Epithelial cell of alveolus of lung (primary cell): ENCODE results near the gene EBNA1BP2. TPM values are rescaled to one million over a fixed set of nuclear protein-coding genes. Genes with fewer than 3 reads are reported as not detected.

Experiments
- total RNA-seq: library from RNA; depleted of rRNA; stranded (reverse); fragments of >200 nt; gene quantifications from 2 replicates; pipeline ENCODE4 v1.2.1, GENCODE V29; 2015

EBNA1BP2 gene, protein sequence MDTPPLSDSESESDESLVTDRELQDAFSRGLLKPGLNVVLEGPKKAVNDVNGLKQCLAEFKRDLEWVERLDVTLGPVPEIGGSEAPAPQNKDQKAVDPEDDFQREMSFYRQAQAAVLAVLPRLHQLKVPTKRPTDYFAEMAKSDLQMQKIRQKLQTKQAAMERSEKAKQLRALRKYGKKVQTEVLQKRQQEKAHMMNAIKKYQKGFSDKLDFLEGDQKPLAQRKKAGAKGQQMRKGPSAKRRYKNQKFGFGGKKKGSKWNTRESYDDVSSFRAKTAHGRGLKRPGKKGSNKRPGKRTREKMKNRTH
- 29.1 and 73.8 TPM in 2 replicates for total RNA-seq

DNA sequence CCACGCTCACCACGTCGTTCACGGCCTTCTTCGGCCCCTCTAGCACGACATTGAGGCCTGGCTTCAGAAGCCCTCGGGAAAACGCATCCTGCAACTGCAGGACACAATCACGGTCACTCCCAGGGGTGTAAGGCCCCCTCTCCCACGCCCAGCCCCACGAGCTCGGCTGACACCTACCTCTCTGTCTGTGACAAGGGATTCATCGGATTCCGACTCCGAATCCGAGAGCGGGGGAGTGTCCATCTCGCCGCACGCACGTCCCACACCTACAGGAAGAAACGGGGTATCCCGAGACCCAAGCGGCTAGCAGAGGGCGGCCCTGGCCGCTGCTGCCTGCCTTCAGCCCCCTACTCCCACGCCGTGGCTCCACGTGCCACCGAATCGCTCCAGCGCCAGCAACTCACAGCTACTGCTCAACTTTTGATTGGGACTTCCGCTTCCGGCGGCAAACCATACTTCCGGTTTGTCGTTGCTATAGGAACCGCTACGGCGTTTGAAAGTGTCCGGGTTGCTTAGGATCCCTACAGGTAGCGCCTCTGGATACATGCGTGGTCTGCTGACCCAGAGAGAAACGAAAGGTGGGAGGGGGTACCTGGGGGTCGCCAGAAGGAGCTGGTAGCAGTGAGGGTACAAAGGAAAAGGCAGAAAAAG, at the start of gene EBNA1BP2, which contains the start of gene CFAP57:
Gene EBNA1BP2 (minus strand): TSS at position 415 of the 651 bp plus-strand sequence. CDS start 172 bp downstream, at position 243.
Gene CFAP57 (plus strand): TSS at position 455 of the 651 bp plus-strand sequence. CDS start 424 bp downstream, outside the sequence.

Other genes with a start within 250 kb of the EBNA1BP2 start
- gene SLC2A1, start 213.4 kb downstream of the EBNA1BP2 start, total RNA-seq, result 164 and 255 TPM in 2 replicates
- under 0.01 TPM in 1 of 2 replicates, not detected in the other for gene CFAP57, start within 50 bp of the EBNA1BP2 start, total RNA-seq
- gene TMEM125, start 97.7 kb upstream of the EBNA1BP2 start, total RNA-seq, result 0.13 TPM in 1 of 2 replicates, not detected in the other
- gene C1orf210, start 113.3 kb upstream of the EBNA1BP2 start, total RNA-seq, result not detected in 2 replicates
- 1.0 and 2.8 TPM in 2 replicates for gene TIE1, start 128.7 kb upstream of the EBNA1BP2 start, total RNA-seq
- not detected in 2 replicates for gene MPL, start 165.5 kb upstream of the EBNA1BP2 start, total RNA-seq
- 46.8 and 117 TPM in 2 replicates for gene CDC20, start 186.7 kb upstream of the EBNA1BP2 start, total RNA-seq
- 28.4 and 100 TPM in 2 replicates for gene ELOVL1, start 195.7 kb upstream of the EBNA1BP2 start, total RNA-seq
- gene MED8, start 217.5 kb upstream of the EBNA1BP2 start, total RNA-seq, result 45.7 and 60.9 TPM in 2 replicates
- 12.3 and 14.9 TPM in 2 replicates for gene SZT2, start 217.6 kb upstream of the EBNA1BP2 start, total RNA-seq